ENCODE results near the gene AMH. TPM values are rescaled to one million over a fixed set of nuclear protein-coding genes. Genes with fewer than 3 reads are reported as not detected.
A peak's percentile ranks its signal among the peaks of the same experiment; 100 is the strongest.

Gene AMH
- total RNA-seq, 6 donors from 2014 or later, result 1.1 to 6.3 (median 3.2) TPM

DNA sequence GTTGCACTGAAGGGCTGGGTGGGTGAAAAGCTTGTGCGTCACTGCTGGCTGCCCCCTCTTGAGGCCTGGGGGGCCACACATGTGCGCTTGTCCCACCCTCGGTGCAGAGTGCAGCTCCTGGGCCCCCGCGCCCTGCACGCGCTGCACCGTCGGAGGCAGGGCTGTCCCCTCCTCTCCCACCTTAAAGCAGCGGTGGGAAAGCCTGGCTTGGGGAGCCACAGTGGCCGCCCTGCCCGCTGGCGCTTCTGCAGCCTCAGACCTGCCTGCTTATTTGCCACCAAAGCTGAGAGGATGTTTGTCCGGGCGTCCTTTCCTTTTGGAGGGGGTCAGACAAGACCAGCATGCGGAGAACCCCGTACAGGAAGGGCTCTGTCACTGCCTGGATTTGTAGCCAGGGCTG is 39.7 kb upstream of the AMH start:
- Histone ChIP-seq H3K36me3 (peaks cover 15 to 92% (median 69%) of the 10 kb centered on the region in 4 donors), H3K4me3 (no peak overlapping the region), H3K9me3 (no peaks in the 10 kb centered on the region), H3K4me1 (peaks cover 6 to 35% (median 14%) of the 10 kb centered on the region in 4 donors), H3K27me3 (no peaks in the 10 kb centered on the region), H3K27ac (peak overlapping the region in 2 of 4 donors; percentile 18 to 23)
- WGBS, 2 donors, result 82 to 90% methylated on average over 10 to 11 of the region's 17 CpGs
- ATAC-seq (ENCODE audit: low FRiP score in 2 of 2) (no peak), DNase-seq (peak in 1 of 2 donors; percentile 73)
- TF ChIP-seq POLR2A (IDR thresholded peaks at IDR 0.05) (no peak), EP300 (IDR thresholded peaks at IDR 0.05) (no peak), POLR2AphosphoS5 (IDR thresholded peaks at IDR 0.05) (no peak)
- TF ChIP-seq, protein P1, sequence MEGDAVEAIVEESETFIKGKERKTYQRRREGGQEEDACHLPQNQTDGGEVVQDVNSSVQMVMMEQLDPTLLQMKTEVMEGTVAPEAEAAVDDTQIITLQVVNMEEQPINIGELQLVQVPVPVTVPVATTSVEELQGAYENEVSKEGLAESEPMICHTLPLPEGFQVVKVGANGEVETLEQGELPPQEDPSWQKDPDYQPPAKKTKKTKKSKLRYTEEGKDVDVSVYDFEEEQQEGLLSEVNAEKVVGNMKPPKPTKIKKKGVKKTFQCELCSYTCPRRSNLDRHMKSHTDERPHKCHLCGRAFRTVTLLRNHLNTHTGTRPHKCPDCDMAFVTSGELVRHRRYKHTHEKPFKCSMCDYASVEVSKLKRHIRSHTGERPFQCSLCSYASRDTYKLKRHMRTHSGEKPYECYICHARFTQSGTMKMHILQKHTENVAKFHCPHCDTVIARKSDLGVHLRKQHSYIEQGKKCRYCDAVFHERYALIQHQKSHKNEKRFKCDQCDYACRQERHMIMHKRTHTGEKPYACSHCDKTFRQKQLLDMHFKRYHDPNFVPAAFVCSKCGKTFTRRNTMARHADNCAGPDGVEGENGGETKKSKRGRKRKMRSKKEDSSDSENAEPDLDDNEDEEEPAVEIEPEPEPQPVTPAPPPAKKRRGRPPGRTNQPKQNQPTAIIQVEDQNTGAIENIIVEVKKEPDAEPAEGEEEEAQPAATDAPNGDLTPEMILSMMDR (IDR thresholded peaks at IDR 0.05), result no peak

DNA sequence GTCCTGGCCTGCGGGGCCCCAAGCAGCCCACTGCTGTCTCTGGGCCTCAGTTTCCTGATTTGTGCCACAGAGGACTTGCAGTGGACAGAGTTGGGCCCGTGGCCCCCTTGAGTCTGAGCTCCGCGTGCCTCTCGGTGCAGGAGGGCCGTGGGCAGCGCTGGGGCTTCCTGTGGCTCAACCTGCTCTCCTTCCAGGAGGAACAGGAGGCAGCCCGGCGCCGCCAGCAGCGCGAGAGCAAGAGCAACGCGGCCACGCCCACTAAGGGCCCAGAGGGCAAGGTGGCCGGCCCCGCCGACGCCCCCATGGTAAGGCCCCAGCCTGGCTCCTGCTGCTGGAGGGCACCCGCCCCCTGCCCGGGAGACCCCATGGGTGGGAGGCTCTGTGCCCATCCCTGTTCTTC is 38.9 kb upstream of the AMH start:
- WGBS, 2 donors, result 90 to 96% methylated on average over 20 to 21 of the region's 21 CpGs
- DNase-seq, result peak in 1 of 2 donors; percentile 86
- peaks cover 15 to 95% (median 77%) of the 10 kb centered on the region in 4 donors for H3K36me3 ChIP-seq
- peaks cover 6 to 35% (median 14%) of the 10 kb centered on the region in 4 donors for H3K4me1 ChIP-seq
- H3K27ac ChIP-seq, result peak overlapping the region in 1 of 4 donors; percentile 18
- no peaks in the 10 kb centered on the region for H3K9me3 ChIP-seq
- no peak for ATAC-seq (ENCODE audit: low FRiP score in 2 of 2)
- H3K4me3 ChIP-seq, result no peak overlapping the region
- TF ChIP-seq POLR2AphosphoS5 (IDR thresholded peaks at IDR 0.05) (no peak), POLR2A (IDR thresholded peaks at IDR 0.05) (no peak), EP300 (IDR thresholded peaks at IDR 0.05) (no peak)
- TF ChIP-seq, protein P1 (IDR thresholded peaks at IDR 0.05), result no peak
- no peaks in the 10 kb centered on the region for H3K27me3 ChIP-seq

DNA sequence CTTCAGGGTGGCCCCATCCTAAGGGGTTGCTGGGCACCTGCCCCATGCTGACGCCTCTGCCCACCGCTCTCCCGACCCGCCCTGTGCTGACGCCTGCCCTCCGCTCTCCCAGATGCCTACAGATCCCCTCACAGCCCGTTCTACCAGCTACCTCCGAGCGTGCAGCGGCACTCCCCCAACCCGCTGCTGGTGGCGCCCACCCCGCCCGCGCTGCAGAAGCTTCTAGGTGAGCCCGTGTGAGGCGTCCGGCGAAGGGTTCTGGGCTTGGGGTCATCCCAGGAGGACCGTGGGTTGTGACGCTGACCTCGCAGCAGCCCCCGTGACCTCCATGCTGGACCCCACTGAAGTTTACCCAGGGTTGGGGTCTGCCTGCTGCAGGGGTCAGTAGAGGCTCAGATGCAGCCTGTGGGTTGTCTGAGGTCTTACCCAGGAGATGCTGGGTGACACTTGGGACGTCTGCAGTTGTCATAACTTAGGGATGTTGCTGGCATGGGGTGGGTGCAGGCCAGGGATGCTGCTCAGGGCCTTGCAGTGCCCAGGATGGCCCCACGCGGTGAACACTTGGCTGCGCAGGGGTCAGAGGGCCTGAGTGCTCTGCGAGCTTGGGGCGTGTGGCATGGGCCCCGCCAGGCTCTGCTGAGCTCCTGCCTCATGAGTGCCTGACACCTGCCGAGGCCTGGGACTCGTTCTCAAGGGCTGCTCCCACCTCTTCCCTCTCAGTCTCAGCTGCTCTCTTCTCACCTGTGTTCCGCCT is 38.0 kb upstream of the AMH start:
- DNase-seq (peak in 1 of 2 donors; percentile 65), ATAC-seq (ENCODE audit: low FRiP score in 2 of 2) (no peak)
- no peak for TF ChIP-seq POLR2A (IDR thresholded peaks at IDR 0.05)
- TF ChIP-seq POLR2AphosphoS5 (IDR thresholded peaks at IDR 0.05), result no peak
- TF ChIP-seq, protein P1 (IDR thresholded peaks at IDR 0.05), result no peak
- H3K4me3 ChIP-seq, result no peak overlapping the region
- H3K27me3 ChIP-seq, result no peaks in the 10 kb centered on the region
- H3K27ac ChIP-seq, result peak overlapping the region in 2 of 4 donors; percentile 69 to 73
- H3K9me3 ChIP-seq, result no peaks in the 10 kb centered on the region
- peaks cover 6 to 35% (median 14%) of the 10 kb centered on the region in 4 donors for H3K4me1 ChIP-seq
- peaks cover 21 to 96% (median 87%) of the 10 kb centered on the region in 4 donors for H3K36me3 ChIP-seq
- 93 to 96% methylated on average over 16 to 25 of the region's 33 CpGs for WGBS, 2 donors

DNA sequence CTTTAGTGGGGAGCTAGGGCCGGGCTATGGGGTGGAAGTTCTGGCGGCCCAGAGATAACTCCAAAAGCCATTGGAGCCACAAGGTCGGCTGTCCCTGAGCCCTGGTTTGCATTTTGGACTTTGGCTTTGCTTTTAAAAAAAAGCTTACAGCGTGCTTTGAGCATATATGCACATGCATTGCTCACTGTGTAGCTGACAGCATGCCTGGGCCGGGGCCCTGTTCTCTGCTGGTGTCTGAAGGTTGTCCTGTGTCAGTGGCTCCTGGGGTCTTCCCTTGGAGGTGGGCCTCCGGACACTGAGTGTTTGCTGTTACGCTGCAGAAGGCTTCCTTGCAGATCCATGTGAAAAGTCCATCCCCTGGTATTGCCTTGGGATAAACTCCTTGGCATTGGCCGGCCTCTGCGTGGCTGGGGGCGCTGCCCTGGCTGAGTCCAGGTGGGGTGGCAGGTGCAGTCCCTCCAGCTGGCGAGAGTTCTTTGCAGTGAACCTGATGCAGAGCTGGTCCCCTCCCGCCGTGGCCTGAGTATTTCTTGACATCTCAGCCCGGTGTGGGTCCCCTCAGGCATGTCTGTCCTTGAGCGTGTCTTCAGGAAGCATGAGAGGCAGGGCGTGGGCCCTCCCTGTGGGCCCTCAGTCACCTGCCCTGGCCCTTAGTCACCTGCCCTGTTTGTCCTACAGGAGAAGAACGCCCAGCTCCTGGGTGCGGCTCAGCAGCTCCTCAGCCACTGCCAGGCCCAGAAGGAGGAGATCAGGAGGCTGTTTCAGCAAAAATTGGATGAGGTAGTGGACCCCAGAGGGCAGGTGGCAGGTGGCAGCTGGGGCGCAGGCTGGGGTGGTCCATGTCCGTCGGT is 36.0 kb upstream of the AMH start:
- 89 to 91% methylated on average over 5 to 21 of the region's 21 CpGs for WGBS, 2 donors
- H3K4me1 ChIP-seq, result peaks cover 6 to 30% (median 11%) of the 10 kb centered on the region in 4 donors
- H3K27me3 ChIP-seq, result no peaks in the 10 kb centered on the region
- peak; percentile 32 to 70 for ATAC-seq (ENCODE audit: low FRiP score in 2 of 2)
- peaks cover 22 to 98% (median 91%) of the 10 kb centered on the region in 4 donors for H3K36me3 ChIP-seq
- no peak for TF ChIP-seq EP300 (IDR thresholded peaks at IDR 0.05)
- no peak for TF ChIP-seq POLR2A (IDR thresholded peaks at IDR 0.05)
- TF ChIP-seq POLR2AphosphoS5 (IDR thresholded peaks at IDR 0.05), result no peak
- H3K27ac ChIP-seq, result peak overlapping the region; percentile 23 to 73 (median 65)
- peak; percentile 60 to 64 for DNase-seq
- H3K4me3 ChIP-seq, result peak overlapping the region in 1 of 4 donors; percentile 2
- no peaks in the 10 kb centered on the region for H3K9me3 ChIP-seq

DNA sequence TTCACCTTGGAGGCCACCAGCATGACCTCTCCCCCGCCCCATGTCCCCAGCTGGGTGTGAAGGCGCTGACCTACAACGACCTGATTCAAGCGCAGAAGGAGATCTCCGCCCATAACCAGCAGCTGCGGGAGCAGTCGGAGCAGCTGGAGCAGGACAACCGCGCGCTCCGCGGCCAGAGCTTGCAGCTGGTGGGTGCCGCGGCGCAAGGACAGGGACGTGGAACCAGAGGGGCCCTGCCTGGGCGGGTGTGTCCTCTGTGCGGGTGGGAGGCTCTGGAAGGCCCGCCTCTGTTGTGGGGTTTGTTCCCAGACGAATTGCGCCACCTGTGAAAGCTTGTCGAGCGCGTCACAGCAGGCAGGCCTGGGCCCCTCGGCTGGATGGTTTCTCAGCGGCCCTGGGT is 35.3 kb upstream of the AMH start:
- TF ChIP-seq EP300 (IDR thresholded peaks at IDR 0.05) (no peak), POLR2AphosphoS5 (IDR thresholded peaks at IDR 0.05) (no peak), POLR2A (IDR thresholded peaks at IDR 0.05) (no peak)
- 73 to 88% methylated on average over 12 to 22 of the region's 26 CpGs for WGBS, 2 donors
- peak overlapping the region; percentile 8 to 73 (median 65) for H3K27ac ChIP-seq
- no peak for ATAC-seq (ENCODE audit: low FRiP score in 2 of 2)
- no peaks in the 10 kb centered on the region for H3K9me3 ChIP-seq
- H3K36me3 ChIP-seq, result peaks cover 22 to 98% (median 91%) of the 10 kb centered on the region in 4 donors
- peaks cover 3 to 23% (median 6%) of the 10 kb centered on the region in 4 donors for H3K4me1 ChIP-seq
- peak overlapping the region in 2 of 4 donors; percentile 2 to 11 for H3K4me3 ChIP-seq
- peak in 1 of 2 donors; percentile 79 for DNase-seq
- H3K27me3 ChIP-seq, result no peaks in the 10 kb centered on the region

All from upper lobe of left lung (tissue), 6 donors.